Neutrophil (primary cell): ENCODE data around the gene NEAT1.

ENCODE experiments used
- H3K27ac ChIP-seq: fragments of 200-600 bp; sonication (generic); 2 replicates; pipeline ENCODE4 v1.5.1; 2016; ENCODE audit warnings: mild to moderate bottlenecking, moderate library complexity
- H3K27me3 ChIP-seq: fragments of 200-600 bp; sonication (generic); 2 replicates; pipeline ENCODE4 v1.6.0; 2016; ENCODE audit warnings: mild to moderate bottlenecking
- H3K36me3 ChIP-seq: fragments of 200-600 bp; sonication (generic); 2 replicates; pipeline ENCODE4 v1.5.1; 2017
- H3K4me1 ChIP-seq, 2 experiments: fragments of 200-600 bp in 1 of 2; sonication (generic) in 1 of 2; 1 replicate in 1 of 2; 2 replicates in 1 of 2; pipeline versions ENCODE4 v1.5.1 to v1.6.1; 2013 to 2016; ENCODE audit warnings: low read depth in 1 of 2, low read length in 1 of 2, mild to moderate bottlenecking in 1 of 2, moderate library complexity in 1 of 2; ENCODE audit not compliant: control insufficient read depth in 1 of 2, insufficient read depth in 1 of 2
- H3K4me3 ChIP-seq, 2 experiments: fragments of 200-600 bp in 1 of 2; sonication (generic) in 1 of 2; 1 replicate in 1 of 2; 2 replicates in 1 of 2; pipeline ENCODE4 v1.5.1; 2013 to 2016; ENCODE audit warnings: low read depth in 1 of 2, low read length in 1 of 2, mild to moderate bottlenecking in 1 of 2, moderate library complexity in 1 of 2
- H3K9me3 ChIP-seq: fragments of 200-600 bp; sonication (generic); 2 replicates; pipeline ENCODE4 v1.5.1; 2016
- CTCF ChIP-seq: fragments of 200-600 bp; sonication (generic); IDR thresholded peaks from 2 replicates; pipeline ENCODE4 v1.5.1; 2016; ENCODE audit warnings: antibody characterized with exemption

Gene NEAT1

GRCh38 chr11:65493367-65494176 is 71.0 kb downstream of the NEAT1 start:
- H3K27ac ChIP-seq = peak overlapping the region; percentile 98
- H3K9me3 ChIP-seq = no peaks in the 10 kb centered on the region
- no peaks in the 10 kb centered on the region for H3K36me3 ChIP-seq
- peaks cover 69 to 75% of the 10 kb centered on the region in 2 experiments for H3K4me1 ChIP-seq
- TF ChIP-seq CTCF = no peak
- no peaks in the 10 kb centered on the region for H3K27me3 ChIP-seq
- H3K4me3 ChIP-seq = peak overlapping the region; percentile 48 to 52
